Fibroblast of mammary gland (primary cell): ENCODE data around the gene GJA1.
"Not testable (repeated sequence)": the region's sequence is repeated elsewhere in the genome, so short reads cannot be mapped to it uniquely, and the experiment has no call there.

Experiments
- DNase-seq: peaks from one replicate; pipeline ENCODE4 v3.0.0-alpha.2; 2010; ENCODE audit warnings: low read depth
- H3K4me3 ChIP-seq: 2 replicates; pipeline ENCODE4 v1.5.1; 2011; ENCODE audit warnings: low read depth, mild to moderate bottlenecking, low read length, moderate library complexity; ENCODE audit not compliant: control insufficient read depth
- TF ChIP-seq, protein P1 (sequence below): conservative IDR thresholded peaks from 2 replicates; pipeline ENCODE4 v1.5.1; 2011; ENCODE audit warnings: low read depth, low read length, inconsistent platforms; ENCODE audit not compliant: control insufficient read depth, insufficient read depth

GJA1 gene

DNA sequence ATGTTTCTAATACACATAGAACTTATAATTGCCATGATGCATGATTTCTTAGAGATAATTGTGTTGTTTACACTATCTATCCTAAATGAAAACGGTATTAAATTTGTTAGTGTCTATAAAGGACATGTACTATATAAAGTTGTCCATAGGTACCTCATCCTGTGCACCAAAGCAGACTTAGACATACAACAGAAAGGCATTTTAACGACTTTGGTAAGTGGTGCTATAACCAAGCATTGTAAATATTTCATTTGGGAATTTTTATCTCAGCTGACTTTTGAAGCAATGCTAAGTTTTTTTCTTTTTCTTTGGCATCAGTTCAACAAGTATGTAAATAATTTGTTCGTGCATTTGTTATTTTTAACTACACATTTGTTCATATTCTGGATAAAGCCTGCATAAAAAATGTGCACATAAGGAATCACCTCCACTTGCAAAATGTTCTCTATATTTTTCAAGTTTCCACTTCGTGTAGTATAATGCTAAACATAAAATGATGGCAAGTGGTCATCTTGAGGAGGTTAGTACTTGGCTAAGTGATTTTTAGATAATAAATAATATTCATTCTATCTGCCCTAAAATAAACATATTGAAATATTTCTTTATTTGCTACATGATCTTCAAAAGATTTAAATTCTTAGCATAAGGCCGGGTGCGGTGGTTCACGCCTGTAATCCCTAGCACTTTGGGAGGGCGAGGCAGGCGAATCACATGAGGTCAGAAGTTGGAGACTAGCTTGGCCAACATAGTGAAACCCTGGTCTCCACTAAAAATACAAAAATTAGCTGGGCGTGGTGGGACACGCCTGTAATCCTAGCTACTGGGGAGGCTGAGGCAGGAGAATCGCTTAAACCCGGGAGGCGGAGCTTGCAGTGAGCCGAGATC is 6.3 kb upstream of the GJA1 start:
- DNase-seq, result no peak
- no peak overlapping the region for H3K4me3 ChIP-seq
- TF ChIP-seq, protein P1, sequence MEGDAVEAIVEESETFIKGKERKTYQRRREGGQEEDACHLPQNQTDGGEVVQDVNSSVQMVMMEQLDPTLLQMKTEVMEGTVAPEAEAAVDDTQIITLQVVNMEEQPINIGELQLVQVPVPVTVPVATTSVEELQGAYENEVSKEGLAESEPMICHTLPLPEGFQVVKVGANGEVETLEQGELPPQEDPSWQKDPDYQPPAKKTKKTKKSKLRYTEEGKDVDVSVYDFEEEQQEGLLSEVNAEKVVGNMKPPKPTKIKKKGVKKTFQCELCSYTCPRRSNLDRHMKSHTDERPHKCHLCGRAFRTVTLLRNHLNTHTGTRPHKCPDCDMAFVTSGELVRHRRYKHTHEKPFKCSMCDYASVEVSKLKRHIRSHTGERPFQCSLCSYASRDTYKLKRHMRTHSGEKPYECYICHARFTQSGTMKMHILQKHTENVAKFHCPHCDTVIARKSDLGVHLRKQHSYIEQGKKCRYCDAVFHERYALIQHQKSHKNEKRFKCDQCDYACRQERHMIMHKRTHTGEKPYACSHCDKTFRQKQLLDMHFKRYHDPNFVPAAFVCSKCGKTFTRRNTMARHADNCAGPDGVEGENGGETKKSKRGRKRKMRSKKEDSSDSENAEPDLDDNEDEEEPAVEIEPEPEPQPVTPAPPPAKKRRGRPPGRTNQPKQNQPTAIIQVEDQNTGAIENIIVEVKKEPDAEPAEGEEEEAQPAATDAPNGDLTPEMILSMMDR, result no peak

DNA sequence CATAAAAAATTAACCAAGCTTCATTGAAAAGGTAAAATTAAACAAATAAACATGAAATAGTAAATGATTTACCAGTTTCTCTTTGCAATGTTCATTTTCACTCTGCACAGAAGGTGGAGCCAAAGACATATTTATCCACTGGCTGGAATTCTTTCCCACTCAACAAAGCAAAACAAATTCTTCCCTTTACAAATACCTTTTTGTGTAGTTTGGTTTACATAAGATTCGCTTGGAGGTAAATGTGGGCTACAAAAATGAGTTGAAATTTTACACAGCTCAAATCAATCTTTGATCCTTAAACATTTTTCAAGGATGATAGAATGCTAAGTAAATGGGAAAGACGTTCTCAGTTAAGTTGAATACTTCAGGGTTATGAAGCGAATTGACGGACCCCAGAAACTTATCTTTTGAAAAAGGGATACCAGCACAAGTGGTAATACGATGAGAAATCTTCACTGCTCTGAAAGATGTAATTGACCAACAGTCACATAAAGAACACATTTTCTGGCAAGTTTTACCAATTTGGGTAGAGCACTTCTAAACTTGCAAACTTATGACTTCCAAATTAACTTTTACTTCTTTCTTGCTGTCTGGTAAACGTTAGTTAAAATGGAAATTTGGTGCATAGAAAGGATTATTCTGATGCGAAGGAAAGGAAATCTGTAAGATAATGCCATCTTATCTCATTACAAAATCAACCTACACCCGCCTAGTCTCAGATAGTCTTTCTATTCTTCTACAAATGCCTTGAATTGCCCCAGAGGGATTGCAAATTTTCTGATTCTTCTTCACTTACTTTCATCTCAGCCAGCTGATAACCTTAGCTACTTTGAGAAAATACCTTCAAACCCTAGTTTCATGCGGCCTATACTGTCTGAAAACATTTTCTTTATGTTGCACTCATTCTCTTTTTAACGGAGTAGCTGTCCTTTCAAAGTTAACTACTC is 4.7 kb upstream of the GJA1 start:
- TF ChIP-seq, protein P1, result peak; percentile 71
- peak; percentile 63 for DNase-seq

DNA sequence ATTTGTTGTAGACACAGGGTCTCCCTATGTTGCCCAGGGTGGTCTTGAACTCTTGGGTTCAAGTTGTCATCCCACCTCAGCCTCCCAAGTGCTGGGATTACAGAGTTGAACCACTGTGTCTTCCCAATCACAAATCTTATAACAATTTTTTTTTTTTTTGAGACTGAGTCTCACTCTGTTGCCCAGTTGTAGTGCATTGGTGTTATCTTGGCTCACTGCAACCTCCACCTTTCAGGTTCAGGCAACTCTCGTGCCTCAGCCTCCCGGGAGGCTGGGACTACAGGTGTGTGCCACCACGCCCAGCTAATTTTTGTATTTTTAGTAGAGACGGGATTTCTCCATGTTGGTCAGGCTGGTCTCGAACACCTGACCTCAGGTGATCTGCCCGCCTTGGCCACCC is 3.7 kb upstream of the GJA1 start:
- not testable (repeated sequence) for DNase-seq, H3K4me3 ChIP-seq

More for the DNA sequence above, 4.7 kb upstream of the GJA1 start:
- H3K4me3 ChIP-seq, result no peak overlapping the region

DNA sequence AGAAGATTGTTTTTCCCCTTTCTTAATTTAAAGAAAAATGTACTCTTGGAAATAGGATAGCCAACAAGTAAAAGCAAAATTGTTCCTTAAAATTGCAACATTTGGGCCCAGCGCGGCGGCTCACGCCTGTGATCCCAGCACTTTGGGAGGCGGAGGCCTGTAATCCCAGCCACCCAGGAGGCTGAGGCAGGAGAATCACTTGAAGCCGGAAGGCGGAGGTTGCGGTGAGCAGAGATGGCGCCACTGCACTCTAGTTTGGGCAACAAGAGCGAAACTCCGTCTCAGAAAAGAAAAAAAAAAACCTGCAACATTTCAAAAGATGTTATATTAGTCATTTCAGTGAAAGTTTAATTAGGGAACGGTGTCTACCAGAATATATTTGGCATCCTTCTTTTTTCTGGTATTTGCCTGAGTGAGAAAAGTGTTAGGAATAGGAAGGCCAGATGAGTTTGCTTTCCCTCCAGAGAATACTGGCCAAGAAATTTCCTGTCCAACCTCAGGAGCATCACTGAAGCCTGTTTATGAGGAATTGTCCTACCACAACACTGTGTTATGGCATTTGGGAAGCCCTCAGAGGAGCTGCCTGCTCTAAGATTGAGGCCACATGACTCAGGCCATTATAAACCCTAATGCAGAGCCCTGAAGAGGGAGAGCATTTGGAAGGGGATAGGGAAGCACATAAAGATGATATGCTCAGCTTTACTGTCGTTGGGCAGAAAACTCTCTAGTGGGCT is 1.2 kb upstream of the GJA1 start:
- H3K4me3 ChIP-seq, result no peak overlapping the region
- DNase-seq, result peak; percentile 42
- TF ChIP-seq, protein P1, result no peak

GRCh38 chr6:121436274-121436857 is 920 bp downstream of the GJA1 start:
- H3K4me3 ChIP-seq, result peak overlapping the region; percentile 76
- DNase-seq, result no peak
- TF ChIP-seq, protein P1, result no peak

- H3K4me3 ChIP-seq, result peak overlapping the region; percentile 76
- TF ChIP-seq, protein P1, result no peak
- DNase-seq, result peak; percentile 68
Observed at GRCh38 chr6:121436960-121437850, 1.8 kb downstream of the GJA1 start.
